MCF 10A (cell line): ENCODE results near the gene OR7A5. TPM values are rescaled to one million over a fixed set of nuclear protein-coding genes. Genes with fewer than 3 reads are reported as not detected.
"Not testable (repeated sequence)": the region's sequence is repeated elsewhere in the genome, so short reads cannot be mapped to it uniquely, and the experiment has no call there.

ENCODE experiments used
- BruUV-seq: library from RNA; stranded (reverse); fragments of 400-500 nt; replicated peaks from 2 replicates; lab custom pipeline; 2021; lab: Mats Ljungman, UMichigan
- CTCF ChIA-PET: fragments of 300-600 bp; sonication (Branson Sonifier 250); formaldehyde crosslinking; extraction: SDS; loops from one replicate; lab custom pipeline; 2021; ENCODE audit warnings: antibody characterized with exemption, inconsistent platforms; lab: Yijun Ruan, JAX
- POLR2A ChIA-PET: fragments of 300-600, 350-650 bp; sonication (Branson Sonifier 250); formaldehyde crosslinking; extraction: SDS; loops from one replicate; lab custom pipeline; 2020; ENCODE audit warnings: antibody characterized with exemption, inconsistent platforms; lab: Yijun Ruan, JAX
- DNase-seq: peaks from one replicate; pipeline ENCODE4 v3.0.0-alpha.2; 2018; ENCODE audit not compliant: unreplicated experiment
- H3K27ac Mint-ChIP-seq: one replicate; pipeline ENCODE4 v1.8.0; 2022; ENCODE audit warnings: mild to moderate bottlenecking, low read depth, mixed read lengths; ENCODE audit not compliant: unreplicated experiment
- H3K27me3 Mint-ChIP-seq: one replicate; pipeline ENCODE4 v1.8.0; 2022; ENCODE audit warnings: mixed read lengths; ENCODE audit not compliant: insufficient read depth, unreplicated experiment
- H3K36me3 Mint-ChIP-seq: one replicate; pipeline ENCODE4 v1.8.0; 2022; ENCODE audit warnings: mild to moderate bottlenecking, moderate library complexity, mixed read lengths; ENCODE audit not compliant: insufficient read depth, unreplicated experiment
- H3K4me1 Mint-ChIP-seq: one replicate; pipeline ENCODE4 v1.8.0; 2022; ENCODE audit warnings: mixed read lengths; ENCODE audit not compliant: insufficient read depth, unreplicated experiment
- H3K4me3 Mint-ChIP-seq: one replicate; pipeline ENCODE4 v1.8.0; 2022; ENCODE audit warnings: mild to moderate bottlenecking, moderate library complexity, mixed read lengths; ENCODE audit not compliant: unreplicated experiment
- H3K9me3 Mint-ChIP-seq: one replicate; pipeline ENCODE4 v1.8.0; 2022; ENCODE audit warnings: mixed read lengths; ENCODE audit not compliant: unreplicated experiment
- intact Hi-C: fragments of 100-400 bp; cut with micrococcal nuclease; formaldehyde crosslinking; loops from 2 replicates; pipeline ENCODE4 v1.14.1; 2022
- total RNA-seq: library from RNA; stranded (reverse); gene quantifications from 2 replicates; pipeline ENCODE4 v1.2.3, GENCODE V29; 2022
- TF ChIP-seq, protein P1 (sequence below): fragments of 200-600 bp; IDR thresholded peaks from one replicate; pipeline ENCODE4 v1.8.0; 2022; ENCODE audit warnings: antibody characterized with exemption, mild to moderate bottlenecking; ENCODE audit not compliant: unreplicated experiment

OR7A5 gene
- total RNA-seq, 1 experiment from 2014 or later: not detected

- intact Hi-C loops, H3K4me3 Mint-ChIP-seq, H3K36me3 Mint-ChIP-seq, H3K27me3 Mint-ChIP-seq, DNase-seq, H3K9me3 Mint-ChIP-seq, H3K27ac Mint-ChIP-seq, BruUV-seq, POLR2A ChIA-PET: not testable (repeated sequence)
- CTCF ChIA-PET: interaction anchor here (0.6 kb wide), 1 partner anchor 207 kb away, joined by 3 read pairs; no protein-coding TSS in a partner anchor
- peaks cover 18% of the 10 kb centered on the region for H3K4me1 Mint-ChIP-seq
These were observed 54.3 kb downstream of the OR7A5 start for GRCh38 chr19:14780622-14781225.

DNA sequence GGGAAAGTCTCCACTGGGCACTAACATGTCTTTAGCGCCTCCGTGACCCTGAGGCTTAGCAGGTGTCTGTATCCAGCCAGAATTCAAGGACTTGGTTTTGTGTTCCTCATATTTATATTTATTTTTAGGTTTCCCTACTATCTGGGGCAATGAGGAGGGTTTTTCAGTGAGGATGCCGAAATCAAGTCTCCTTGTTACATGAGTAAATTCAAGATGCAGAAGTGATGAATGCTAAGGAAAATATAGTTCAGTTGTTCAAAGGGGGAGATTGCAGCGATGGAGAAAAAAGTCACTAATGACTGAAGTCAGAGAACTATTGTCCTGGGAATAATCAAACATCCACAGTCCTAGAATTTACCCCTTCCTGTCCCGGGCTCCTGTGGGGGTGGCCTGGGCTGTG, 55.8 kb downstream of the OR7A5 start:
- no peaks in the 10 kb centered on the region for H3K27me3 Mint-ChIP-seq
- CTCF ChIA-PET: interaction anchor here (0.6 to 0.9 kb wide), 5 partner anchors 25 to 1436 kb away, joined by 3 to 4 read pairs (median 4); no protein-coding TSS in a partner anchor
- H3K4me1 Mint-ChIP-seq: peaks cover 6% of the 10 kb centered on the region
- BruUV-seq: no TSS peak
- TF ChIP-seq, protein P1, sequence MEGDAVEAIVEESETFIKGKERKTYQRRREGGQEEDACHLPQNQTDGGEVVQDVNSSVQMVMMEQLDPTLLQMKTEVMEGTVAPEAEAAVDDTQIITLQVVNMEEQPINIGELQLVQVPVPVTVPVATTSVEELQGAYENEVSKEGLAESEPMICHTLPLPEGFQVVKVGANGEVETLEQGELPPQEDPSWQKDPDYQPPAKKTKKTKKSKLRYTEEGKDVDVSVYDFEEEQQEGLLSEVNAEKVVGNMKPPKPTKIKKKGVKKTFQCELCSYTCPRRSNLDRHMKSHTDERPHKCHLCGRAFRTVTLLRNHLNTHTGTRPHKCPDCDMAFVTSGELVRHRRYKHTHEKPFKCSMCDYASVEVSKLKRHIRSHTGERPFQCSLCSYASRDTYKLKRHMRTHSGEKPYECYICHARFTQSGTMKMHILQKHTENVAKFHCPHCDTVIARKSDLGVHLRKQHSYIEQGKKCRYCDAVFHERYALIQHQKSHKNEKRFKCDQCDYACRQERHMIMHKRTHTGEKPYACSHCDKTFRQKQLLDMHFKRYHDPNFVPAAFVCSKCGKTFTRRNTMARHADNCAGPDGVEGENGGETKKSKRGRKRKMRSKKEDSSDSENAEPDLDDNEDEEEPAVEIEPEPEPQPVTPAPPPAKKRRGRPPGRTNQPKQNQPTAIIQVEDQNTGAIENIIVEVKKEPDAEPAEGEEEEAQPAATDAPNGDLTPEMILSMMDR: no peak
- H3K9me3 Mint-ChIP-seq: no peaks in the 10 kb centered on the region
- no peaks in the 10 kb centered on the region for H3K36me3 Mint-ChIP-seq
- no peak for DNase-seq
- POLR2A ChIA-PET: no interaction called here
- no peak overlapping the region for H3K4me3 Mint-ChIP-seq
- intact Hi-C loops: loop anchor here (5.0 kb wide), 1 partner anchor 92 kb away; no protein-coding TSS in a partner anchor
- no peak overlapping the region for H3K27ac Mint-ChIP-seq

DNA sequence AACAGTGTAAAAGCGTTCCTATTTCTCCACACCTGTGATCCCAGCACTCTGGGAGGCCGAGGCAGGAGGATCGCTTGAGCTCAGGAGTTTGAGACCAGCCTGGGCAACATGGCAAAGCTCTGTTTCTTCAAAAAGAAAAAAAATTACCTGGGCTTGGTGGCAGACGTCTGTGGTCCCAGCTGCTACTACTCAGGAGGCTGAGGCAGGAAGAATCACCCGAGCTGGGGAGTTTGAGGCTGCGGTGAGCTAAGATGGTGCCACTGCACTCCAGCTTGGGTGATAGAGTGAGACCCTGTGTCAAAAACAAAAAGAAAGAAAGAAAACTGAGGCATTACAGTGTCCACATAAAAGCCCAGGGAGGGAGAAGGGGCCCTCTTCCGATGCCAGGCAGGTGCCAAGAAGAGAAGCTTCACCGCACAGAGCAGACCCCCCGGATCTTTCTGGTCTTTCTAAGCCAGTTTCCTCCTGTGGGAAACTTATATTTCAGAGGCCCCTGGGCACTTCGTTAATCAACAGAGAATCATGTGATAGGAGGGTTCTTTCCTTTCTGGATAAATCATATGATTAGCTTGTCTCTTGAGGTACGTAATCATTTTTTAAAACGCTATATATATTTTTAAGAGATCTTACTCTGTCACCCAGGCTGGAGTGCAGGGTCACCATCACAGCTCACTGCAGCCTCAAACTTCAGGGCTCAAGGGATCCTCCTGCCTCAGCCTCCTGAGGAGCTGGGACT, 56.7 kb downstream of the OR7A5 start, which contains the start of gene ADGRE2:
Gene ADGRE2 (minus strand): TSS at position 451 of the 736 bp plus-strand sequence. CDS start 1,804 bp downstream, outside the sequence.
- H3K4me1 Mint-ChIP-seq, BruUV-seq, POLR2A ChIA-PET, H3K27me3 Mint-ChIP-seq, H3K9me3 Mint-ChIP-seq, H3K4me3 Mint-ChIP-seq, H3K36me3 Mint-ChIP-seq, H3K27ac Mint-ChIP-seq, DNase-seq: not testable (repeated sequence)
- CTCF ChIA-PET: interaction anchor here (0.6 to 1.9 kb wide), 4 partner anchors 13 to 324 kb away, joined by 3 to 12 read pairs (median 4); partner anchors contain the start of gene NDUFB7
- intact Hi-C loops: loop anchor here (5.0 kb wide), 1 partner anchor 91 kb away; no protein-coding TSS in a partner anchor

DNA sequence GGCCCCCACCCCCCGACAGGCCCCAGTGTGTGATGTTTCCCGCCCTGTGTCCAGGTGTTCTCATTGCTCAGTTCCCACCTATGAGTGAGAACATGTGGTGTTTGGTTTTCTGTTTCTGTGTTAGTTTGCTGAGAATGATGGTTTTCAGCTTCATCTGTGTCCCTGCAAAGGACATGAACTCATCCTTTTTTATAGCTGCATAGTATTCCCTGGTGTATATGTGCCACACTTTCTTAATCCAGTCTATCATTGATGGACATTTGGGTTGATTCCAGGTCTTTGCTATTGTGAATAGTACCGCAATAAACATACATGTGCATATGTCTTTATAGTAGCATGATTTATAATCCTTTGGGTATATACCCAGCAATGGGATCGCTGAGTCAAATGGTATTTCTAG, 57.3 kb downstream of the OR7A5 start:
- H3K9me3 Mint-ChIP-seq, DNase-seq, H3K27me3 Mint-ChIP-seq, H3K27ac Mint-ChIP-seq, BruUV-seq, H3K4me3 Mint-ChIP-seq, H3K4me1 Mint-ChIP-seq: not testable (repeated sequence)
- intact Hi-C loops: loop anchor here (5.0 kb wide), 1 partner anchor 90 kb away; no protein-coding TSS in a partner anchor
- ChIA-PET POLR2A (interaction anchor here (0.7 to 1.8 kb wide), 5 partner anchors 8 to 268 kb away, joined by 3 to 5 read pairs (median 3); no protein-coding TSS in a partner anchor), CTCF (interaction anchor here (0.6 to 4.0 kb wide), 7 partner anchors 9 to 206 kb away, joined by 3 to 36 read pairs (median 3); partner anchors contain the start of gene NDUFB7)
- peaks cover 12% of the 10 kb centered on the region for H3K36me3 Mint-ChIP-seq

Other genes starting within 250 kb of the OR7A5 start
- gene ADGRE3, start 160.3 kb downstream of the OR7A5 start, total RNA-seq: not detected in 2 replicates
- 15.4 and 17.5 TPM in 2 replicates for gene ZNF333, start 145.1 kb downstream of the OR7A5 start, total RNA-seq
- gene ADGRE2, start 56.6 kb downstream of the OR7A5 start, total RNA-seq: 6.9 and 8.0 TPM in 2 replicates
- not detected in 2 replicates for gene OR7C1, start within 50 bp of the OR7A5 start, total RNA-seq
- gene OR7A10, start 13.7 kb upstream of the OR7A5 start, total RNA-seq: not detected in 2 replicates
- gene OR7A17, start 50.9 kb upstream of the OR7A5 start, total RNA-seq: not detected in 2 replicates
- not detected in 2 replicates for gene OR7C2, start 106.3 kb upstream of the OR7A5 start, total RNA-seq
- not detected in 2 replicates for gene SLC1A6, start 144.7 kb upstream of the OR7A5 start, total RNA-seq
- not detected in 2 replicates for gene CASP14, start 214.3 kb upstream of the OR7A5 start, total RNA-seq
- not detected in 2 replicates for gene OR1I1, start 247.0 kb upstream of the OR7A5 start, total RNA-seq